Activated T-cell treated with anti-CD3 and anti-CD28 coated beads for 48 hours (primary cell): Measurements from ENCODE around the gene TMEM209.
"Not testable (repeated sequence)": the region's sequence is repeated elsewhere in the genome, so short reads cannot be mapped to it uniquely, and the experiment has no call there.

Source experiments
- DNase-seq: peaks from one replicate; pipeline ENCODE4 v3.0.0-alpha.2; 2020; ENCODE audit warnings: low read depth

The TMEM209 gene

DNA sequence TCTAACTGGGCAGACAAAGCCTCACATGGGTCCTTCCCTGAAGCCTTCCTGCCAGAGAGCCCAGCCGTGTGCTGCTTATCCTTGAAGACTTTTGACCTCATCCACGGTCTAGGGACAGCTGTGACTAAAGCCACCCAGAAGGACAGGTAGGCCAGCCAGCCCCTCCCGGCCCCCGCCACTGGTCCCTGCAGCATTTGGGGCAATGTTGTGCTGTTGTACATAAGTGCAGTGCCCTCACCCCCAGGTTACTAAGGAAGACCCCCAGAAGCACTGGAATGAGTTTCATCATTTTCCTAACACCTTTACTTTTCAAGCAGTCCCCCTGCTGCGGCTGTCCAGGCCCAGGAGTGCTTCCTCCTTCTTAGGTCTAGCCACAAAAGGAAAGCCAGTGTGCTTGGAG lies 43.0 kb downstream of the TMEM209 start:
- DNase-seq: no peak

DNA sequence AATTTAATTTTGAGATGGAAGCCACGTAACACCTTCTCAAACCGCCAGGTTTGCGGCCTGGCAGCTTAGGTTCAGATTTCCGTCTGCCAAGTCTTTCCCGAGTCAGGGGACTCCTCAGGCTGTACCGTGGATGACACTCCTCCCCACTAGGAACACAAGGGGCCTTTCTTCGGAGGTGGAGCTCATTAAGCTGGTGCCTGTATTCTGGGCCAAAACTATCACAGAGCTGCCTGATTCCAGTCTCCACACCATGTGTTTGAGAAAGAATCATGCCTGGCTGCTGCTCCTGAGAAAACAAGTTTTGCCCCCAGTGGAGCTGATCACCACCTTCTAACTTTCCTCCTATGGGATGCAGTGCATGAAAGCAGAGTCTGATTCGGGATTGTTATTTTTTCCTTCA lies 44.8 kb downstream of the TMEM209 start:
- DNase-seq: no peak

GRCh38 chr7:130160023-130160422 lies 45.2 kb downstream of the TMEM209 start:
- DNase-seq: no peak

DNA sequence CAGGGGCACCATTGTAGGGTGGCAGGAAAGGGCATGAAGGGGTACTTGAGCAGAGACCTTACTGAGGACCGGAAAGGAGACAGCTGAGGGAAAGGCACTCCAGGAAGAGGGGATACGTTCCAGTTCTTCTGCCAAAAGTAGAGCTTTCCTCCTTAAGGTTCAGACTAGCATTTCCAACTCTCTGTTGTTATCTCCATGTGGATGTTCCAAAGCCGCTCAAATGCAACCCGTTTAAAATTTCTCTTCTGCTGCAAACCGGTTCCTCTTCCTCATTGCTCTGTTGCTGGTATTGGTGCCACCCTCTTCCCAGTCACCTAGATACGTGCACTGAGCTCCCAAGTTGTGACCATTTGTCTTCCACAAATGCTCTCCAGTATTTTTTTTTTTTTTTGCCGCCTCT lies 47.5 kb downstream of the TMEM209 start:
- no peak for DNase-seq

DNA sequence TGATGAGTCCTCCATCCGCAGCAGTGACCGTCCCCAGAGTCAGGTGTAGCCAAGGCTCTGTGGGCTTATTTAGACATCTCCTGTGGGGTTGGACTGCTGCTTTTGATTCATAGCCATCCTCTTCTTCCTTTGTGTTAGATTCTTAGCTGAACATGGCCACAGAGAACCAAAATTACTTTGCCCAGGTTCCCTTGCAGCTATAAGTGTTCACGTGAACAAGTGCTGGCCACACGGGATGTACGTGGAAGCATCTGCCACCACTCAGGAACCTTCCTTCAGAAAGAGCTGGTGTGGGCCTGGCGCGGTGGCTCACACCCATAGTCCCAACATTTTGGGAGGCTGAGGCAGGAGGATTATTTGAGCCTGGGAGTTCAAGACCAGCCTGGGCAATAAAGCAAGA lies 49.1 kb downstream of the TMEM209 start:
- DNase-seq: no peak

- DNase-seq: no peak
Measured at GRCh38 chr7:130154501-130155317, 50.5 kb downstream of the TMEM209 start.

- DNase-seq: no peak
Measured at GRCh38 chr7:130154131-130154500, 51.1 kb downstream of the TMEM209 start.

DNA sequence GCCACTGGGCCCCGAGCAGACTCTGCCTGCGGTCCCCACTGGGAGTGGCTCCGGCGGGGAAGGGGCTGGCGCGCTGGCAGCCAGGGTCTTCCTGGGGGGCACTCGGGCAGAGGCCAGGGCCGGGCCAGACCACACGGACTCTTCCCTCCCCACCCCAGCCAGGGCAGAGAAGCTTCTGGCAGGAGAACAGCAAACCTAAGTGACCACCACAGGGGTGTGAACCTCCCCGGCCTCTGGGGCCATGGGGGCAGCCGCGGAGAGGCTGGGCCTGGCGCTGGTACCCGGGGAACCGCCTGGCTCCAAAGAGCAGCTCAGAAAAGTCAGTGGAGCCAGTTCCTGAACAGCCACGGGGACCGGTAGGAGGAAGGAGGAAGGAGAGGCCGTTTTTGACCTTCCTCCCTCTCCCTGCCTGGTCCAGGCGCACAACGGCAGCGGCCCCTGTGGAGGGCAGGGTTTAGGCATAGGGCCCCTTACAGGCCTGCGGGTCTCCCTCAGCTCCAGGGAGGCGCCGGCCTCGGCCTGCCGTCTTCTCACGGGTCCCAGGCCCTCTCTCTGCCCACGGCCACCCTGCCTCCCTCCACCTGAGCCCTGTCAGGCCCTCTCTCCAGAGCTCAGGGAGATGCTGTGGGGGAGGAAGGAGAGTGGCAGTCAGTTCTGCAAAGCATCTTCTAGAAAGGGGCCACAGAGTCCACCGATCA lies 51.8 kb downstream of the TMEM209 start:
- no peak for DNase-seq

DNA sequence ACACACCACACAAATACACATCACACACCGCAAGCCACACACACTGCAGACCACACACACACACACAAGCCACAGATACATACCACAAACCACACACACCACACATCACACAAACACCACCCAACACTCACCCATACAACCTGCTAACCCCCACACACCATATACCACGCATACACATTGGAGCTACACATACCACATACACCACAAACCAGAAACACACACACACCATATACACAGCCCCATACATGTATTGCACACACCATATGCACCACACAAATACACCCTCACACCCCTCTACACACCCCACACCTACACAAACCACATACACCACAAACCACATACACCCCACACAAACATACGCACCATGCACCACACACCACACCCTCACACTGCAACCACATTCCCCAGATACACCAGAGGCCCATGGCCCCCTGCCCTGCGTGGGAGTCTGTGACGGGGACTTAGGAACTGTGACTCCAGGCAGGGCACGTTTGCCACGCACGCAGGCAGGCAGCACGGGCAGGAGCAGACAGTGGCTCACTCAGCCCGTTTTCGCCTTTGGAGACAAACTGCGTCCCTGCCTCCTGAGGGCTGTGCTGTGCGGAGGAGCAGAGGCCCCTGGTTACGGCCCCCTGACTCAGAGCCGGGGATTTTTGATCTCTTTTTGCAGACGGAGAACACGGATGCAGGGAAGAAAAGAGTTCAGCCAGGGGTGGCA lies 52.6 kb downstream of the TMEM209 start:
- no peak for DNase-seq

- peak; percentile 21 for DNase-seq
Measured at GRCh38 chr7:130151591-130152492, 53.4 kb downstream of the TMEM209 start.

GRCh38 chr7:130150587-130150986 lies 54.6 kb downstream of the TMEM209 start:
- no peak for DNase-seq

- no peak for DNase-seq
Measured at GRCh38 chr7:130149281-130150139, 55.7 kb downstream of the TMEM209 start.

DNA sequence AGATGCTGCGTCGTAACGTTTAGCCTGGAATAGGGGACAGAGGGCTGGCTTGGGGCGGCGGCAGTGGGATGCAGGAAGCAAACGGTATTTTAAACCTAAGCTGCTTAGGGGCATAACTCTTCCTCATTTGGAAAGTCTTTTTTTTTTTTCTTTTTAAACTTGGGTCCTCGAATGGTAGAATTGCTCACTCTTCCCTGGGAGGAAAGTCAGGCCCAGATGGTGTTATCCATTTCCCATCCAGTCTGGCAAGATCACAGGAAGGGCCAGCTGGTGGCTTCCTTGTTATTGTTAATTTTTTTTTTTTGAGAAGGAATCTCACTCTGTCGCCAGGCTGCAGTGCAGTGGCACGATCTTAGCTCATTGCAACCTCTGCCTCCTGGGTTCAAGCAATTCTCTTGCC lies 56.6 kb downstream of the TMEM209 start:
- DNase-seq: no peak

- no peak for DNase-seq
Measured at GRCh38 chr7:130147710-130148325, 57.4 kb downstream of the TMEM209 start.

- no peak for DNase-seq
Measured at GRCh38 chr7:130146693-130147405, 58.4 kb downstream of the TMEM209 start.

GRCh38 chr7:130146142-130146541 lies 59.1 kb downstream of the TMEM209 start:
- DNase-seq: not testable (repeated sequence)

DNA sequence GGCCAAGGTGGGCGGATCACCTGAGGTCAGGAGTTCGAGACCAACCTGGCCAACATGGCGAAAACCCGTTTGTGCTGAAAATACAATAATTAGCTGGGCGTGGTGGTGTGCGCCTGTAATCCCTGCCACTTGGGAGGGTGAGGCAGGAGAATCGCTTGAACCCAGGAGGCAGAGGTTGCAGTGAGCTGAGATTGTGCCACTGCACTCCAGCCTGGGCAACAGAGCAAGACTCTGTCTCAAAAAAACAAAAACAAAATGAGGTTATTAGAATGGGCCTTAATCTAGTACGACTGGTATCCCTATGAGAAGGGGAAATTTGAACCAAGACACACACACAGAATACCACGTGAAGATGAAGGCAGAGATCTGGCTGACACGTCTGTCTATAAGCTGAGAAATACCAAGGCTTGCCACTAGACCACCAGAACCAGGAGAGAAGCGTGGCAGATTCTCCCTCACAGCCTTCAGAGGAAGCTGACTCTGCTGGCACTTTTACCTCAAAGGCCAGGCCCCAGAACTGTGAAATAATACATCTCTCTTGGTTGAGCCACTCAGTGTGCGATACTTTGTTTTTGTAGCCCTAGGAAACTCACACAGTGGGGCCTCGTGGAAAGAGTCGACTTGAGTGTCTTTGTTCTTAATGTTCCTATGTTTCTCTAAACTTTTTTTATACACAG lies 59.6 kb downstream of the TMEM209 start:
- DNase-seq: no peak

- DNase-seq: no peak
Measured at GRCh38 chr7:130144312-130145171, 60.7 kb downstream of the TMEM209 start.
